Liver (tissue), 3 donors: ENCODE data around the gene DRAP1.

Experiments used
- CTCF ChIP-seq: fragments of 150-350 bp; IDR thresholded peaks from 2 replicates; pipeline ENCODE4 v1.5.1; 2017; ENCODE audit warnings: improper control_type of control experiment, low read depth, low read length; ENCODE audit not compliant: missing input control
- EGR1 ChIP-seq, 2 donors: IDR thresholded peaks; 2 replicates each; pipeline ENCODE4 v1.6.1; 2016 to 2018; ENCODE audit warnings: antibody characterized with exemption in 2 of 2, low read depth in 2 of 2
- GABPA ChIP-seq, 2 donors: IDR thresholded peaks in 1 of 2; conservative IDR thresholded peaks in 1 of 2; 2 replicates each; pipeline ENCODE4 v1.6.1; 2016; ENCODE audit warnings: antibody characterized with exemption in 2 of 2, mild to moderate bottlenecking in 1 of 2, moderate library complexity in 1 of 2
- HNF4A ChIP-seq, 2 donors: conservative IDR thresholded peaks; 2 replicates each; pipeline ENCODE4 v1.6.1; 2016; ENCODE audit warnings: antibody characterized with exemption in 2 of 2, mild to moderate bottlenecking in 2 of 2
- JUND ChIP-seq, 2 donors: IDR thresholded peaks; 2 replicates each; pipeline ENCODE4 v1.6.1; 2016; ENCODE audit warnings: antibody characterized with exemption in 2 of 2
- MAX ChIP-seq: IDR thresholded peaks from 2 replicates; pipeline ENCODE4 v1.6.1; 2016; ENCODE audit warnings: antibody characterized with exemption
- TAF1 ChIP-seq: conservative IDR thresholded peaks from 2 replicates; pipeline ENCODE4 v1.6.1; 2016; ENCODE audit warnings: antibody characterized with exemption, mild to moderate bottlenecking
- YY1 ChIP-seq: IDR thresholded peaks from 2 replicates; pipeline ENCODE4 v1.6.1; 2016; ENCODE audit warnings: antibody characterized with exemption, mild to moderate bottlenecking
- TF ChIP-seq, protein P1 (sequence below): IDR thresholded peaks from 2 replicates; pipeline ENCODE4 v1.6.1; 2016; ENCODE audit warnings: antibody characterized with exemption, mild to moderate bottlenecking
- TF ChIP-seq, protein P2 (sequence below): IDR thresholded peaks from 2 replicates; pipeline ENCODE4 v1.6.1; 2016; ENCODE audit warnings: antibody characterized with exemption
- donor health status: healthy.
- donor health status: healthy.

DNA sequence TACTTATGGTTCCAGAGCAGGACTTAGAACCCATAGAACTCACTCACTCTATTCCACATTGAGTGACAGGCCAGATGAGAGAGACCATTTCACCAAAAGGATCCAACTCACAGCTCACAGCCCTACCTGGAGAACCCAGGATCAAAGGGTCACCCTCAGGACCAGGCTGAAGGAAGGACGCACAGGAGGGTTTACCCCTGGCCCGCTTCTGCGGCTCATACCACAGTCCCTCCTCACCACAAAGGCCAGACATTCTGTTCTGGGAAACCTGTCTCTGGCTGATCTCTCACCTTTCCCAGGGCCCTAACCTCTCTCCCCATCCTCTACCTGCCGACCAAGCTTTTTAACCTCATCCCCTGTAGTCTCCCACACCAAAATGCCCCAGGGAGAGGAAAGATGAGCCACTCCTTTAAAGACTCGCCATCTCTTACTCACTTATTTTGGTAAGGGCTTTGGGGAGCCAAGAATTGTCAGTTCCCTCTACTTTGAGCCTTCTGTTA is 23.7 kb upstream of the DRAP1 start:
- TF ChIP-seq CTCF (no peak), TAF1 (no peak), YY1 (no peak), MAX (no peak), EGR1 (IDR thresholded peaks at IDR 0.05; ENCODE audit: low read depth in 2 of 2) (no peak), GABPA (IDR thresholded peaks at IDR 0.05 in 1 of 2, conservative IDR thresholded peaks at IDR 0.05 in 1 of 2) (no peak), HNF4A (conservative IDR thresholded peaks at IDR 0.05) (no peak), JUND (IDR thresholded peaks at IDR 0.05) (no peak)
- TF ChIP-seq, protein P1, sequence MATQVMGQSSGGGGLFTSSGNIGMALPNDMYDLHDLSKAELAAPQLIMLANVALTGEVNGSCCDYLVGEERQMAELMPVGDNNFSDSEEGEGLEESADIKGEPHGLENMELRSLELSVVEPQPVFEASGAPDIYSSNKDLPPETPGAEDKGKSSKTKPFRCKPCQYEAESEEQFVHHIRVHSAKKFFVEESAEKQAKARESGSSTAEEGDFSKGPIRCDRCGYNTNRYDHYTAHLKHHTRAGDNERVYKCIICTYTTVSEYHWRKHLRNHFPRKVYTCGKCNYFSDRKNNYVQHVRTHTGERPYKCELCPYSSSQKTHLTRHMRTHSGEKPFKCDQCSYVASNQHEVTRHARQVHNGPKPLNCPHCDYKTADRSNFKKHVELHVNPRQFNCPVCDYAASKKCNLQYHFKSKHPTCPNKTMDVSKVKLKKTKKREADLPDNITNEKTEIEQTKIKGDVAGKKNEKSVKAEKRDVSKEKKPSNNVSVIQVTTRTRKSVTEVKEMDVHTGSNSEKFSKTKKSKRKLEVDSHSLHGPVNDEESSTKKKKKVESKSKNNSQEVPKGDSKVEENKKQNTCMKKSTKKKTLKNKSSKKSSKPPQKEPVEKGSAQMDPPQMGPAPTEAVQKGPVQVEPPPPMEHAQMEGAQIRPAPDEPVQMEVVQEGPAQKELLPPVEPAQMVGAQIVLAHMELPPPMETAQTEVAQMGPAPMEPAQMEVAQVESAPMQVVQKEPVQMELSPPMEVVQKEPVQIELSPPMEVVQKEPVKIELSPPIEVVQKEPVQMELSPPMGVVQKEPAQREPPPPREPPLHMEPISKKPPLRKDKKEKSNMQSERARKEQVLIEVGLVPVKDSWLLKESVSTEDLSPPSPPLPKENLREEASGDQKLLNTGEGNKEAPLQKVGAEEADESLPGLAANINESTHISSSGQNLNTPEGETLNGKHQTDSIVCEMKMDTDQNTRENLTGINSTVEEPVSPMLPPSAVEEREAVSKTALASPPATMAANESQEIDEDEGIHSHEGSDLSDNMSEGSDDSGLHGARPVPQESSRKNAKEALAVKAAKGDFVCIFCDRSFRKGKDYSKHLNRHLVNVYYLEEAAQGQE = no peak
- TF ChIP-seq, protein P2, sequence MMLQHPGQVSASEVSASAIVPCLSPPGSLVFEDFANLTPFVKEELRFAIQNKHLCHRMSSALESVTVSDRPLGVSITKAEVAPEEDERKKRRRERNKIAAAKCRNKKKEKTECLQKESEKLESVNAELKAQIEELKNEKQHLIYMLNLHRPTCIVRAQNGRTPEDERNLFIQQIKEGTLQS = no peak
